Esophagus muscularis mucosa (tissue), 4 donors: ENCODE results near the gene COL5A1.

Experiments
- CTCF ChIP-seq, 3 experiments: fragments of 200-600 bp in 2 of 3; fragments of 450-650 bp in 1 of 3; sonication (generic) in 2 of 3; IDR thresholded peaks; one replicate each; pipeline ENCODE4 v1.5.1; 2017 to 2019; ENCODE audit warnings: antibody characterized with exemption in 3 of 3, mild to moderate bottlenecking in 2 of 3, moderate library complexity in 1 of 3
- EP300 ChIP-seq: sonication (generic); formaldehyde crosslinking; IDR thresholded peaks from one replicate; pipeline ENCODE4 v1.6.1; 2017; ENCODE audit warnings: antibody characterized with exemption
- POLR2A ChIP-seq: fragments of 450-650 bp; IDR thresholded peaks from one replicate; pipeline ENCODE4 v1.6.1; 2017; ENCODE audit warnings: antibody characterized with exemption, moderate library complexity, mild to moderate bottlenecking, low read depth
- POLR2AphosphoS5 ChIP-seq, 2 donors: sonication (generic); formaldehyde crosslinking; IDR thresholded peaks; one replicate each; pipeline ENCODE4 v1.6.1; 2017; ENCODE audit warnings: antibody characterized with exemption in 2 of 2

GRCh38 chr9:134842321-134842720, 200.7 kb downstream of the COL5A1 start:
- no peak for TF ChIP-seq POLR2A
- TF ChIP-seq EP300 = no peak
- TF ChIP-seq POLR2AphosphoS5 (IDR thresholded peaks at IDR 0.05) = no peak
- TF ChIP-seq CTCF (IDR thresholded peaks at IDR 0.05) = no peak
